DMS53 (cell line): Measurements from ENCODE around the gene ZACN.
"Not testable (repeated sequence)": the region's sequence is repeated elsewhere in the genome, so short reads cannot be mapped to it uniquely, and the experiment has no call there.

Experiments
- DNase-seq: peaks from one replicate; lab custom pipeline; 2025; lab: John Stamatoyannopoulos, UW

ZACN gene

GRCh38 chr17:76054112-76054476 is 24.9 kb upstream of the ZACN start:
- DNase-seq: no peak

- DNase-seq: peak; percentile 20
Observed at GRCh38 chr17:76056882-76057281, 22.1 kb upstream of the ZACN start.

GRCh38 chr17:76058264-76058663 is 20.7 kb upstream of the ZACN start:
- DNase-seq: not testable (repeated sequence)

GRCh38 chr17:76063875-76064546 is 15.0 kb upstream of the ZACN start:
- DNase-seq: no peak

GRCh38 chr17:76065775-76066174 is 13.2 kb upstream of the ZACN start:
- DNase-seq: no peak

- DNase-seq: no peak
Observed at GRCh38 chr17:76071531-76072147, 7.3 kb upstream of the ZACN start.

GRCh38 chr17:76072148-76072858 is 6.7 kb upstream of the ZACN start, which contains the start of gene SRP68:
SRP68 (minus strand) TSS chr17:76072517; CDS start chr17:76072491, 26 bp downstream.
- peak; percentile 98 for DNase-seq

GRCh38 chr17:76074390-76075363 is 4.3 kb upstream of the ZACN start, which contains the start of gene GALR2:
GALR2 (plus strand) TSS chr17:76074781; CDS start chr17:76074884, 103 bp downstream.
- DNase-seq: peak; percentile 53

- DNase-seq: peak; percentile 83
Observed at GRCh38 chr17:76075364-76076145, 3.4 kb upstream of the ZACN start.

GRCh38 chr17:76076146-76076764 is 2.7 kb upstream of the ZACN start:
- DNase-seq: peak; percentile 86

- DNase-seq: peak; percentile 92
Observed at GRCh38 chr17:76076765-76077583, 2.0 kb upstream of the ZACN start.

- peak; percentile 85 for DNase-seq
Observed at GRCh38 chr17:76077584-76078110, 1.3 kb upstream of the ZACN start.

- peak; percentile 64 for DNase-seq
Observed at GRCh38 chr17:76078370-76078769, 612 bp upstream of the ZACN start.

GRCh38 chr17:76079535-76079955 is 563 bp downstream of the ZACN start:
- DNase-seq: no peak

GRCh38 chr17:76079956-76080767 is 1.2 kb downstream of the ZACN start:
- DNase-seq: peak; percentile 58

- DNase-seq: peak; percentile 38
Observed at GRCh38 chr17:76080768-76081287, 1.8 kb downstream of the ZACN start.

GRCh38 chr17:76081295-76082210 is 2.6 kb downstream of the ZACN start:
- DNase-seq: no peak
